ENCODE results near the gene GATD1.

GATD1 gene

DNA sequence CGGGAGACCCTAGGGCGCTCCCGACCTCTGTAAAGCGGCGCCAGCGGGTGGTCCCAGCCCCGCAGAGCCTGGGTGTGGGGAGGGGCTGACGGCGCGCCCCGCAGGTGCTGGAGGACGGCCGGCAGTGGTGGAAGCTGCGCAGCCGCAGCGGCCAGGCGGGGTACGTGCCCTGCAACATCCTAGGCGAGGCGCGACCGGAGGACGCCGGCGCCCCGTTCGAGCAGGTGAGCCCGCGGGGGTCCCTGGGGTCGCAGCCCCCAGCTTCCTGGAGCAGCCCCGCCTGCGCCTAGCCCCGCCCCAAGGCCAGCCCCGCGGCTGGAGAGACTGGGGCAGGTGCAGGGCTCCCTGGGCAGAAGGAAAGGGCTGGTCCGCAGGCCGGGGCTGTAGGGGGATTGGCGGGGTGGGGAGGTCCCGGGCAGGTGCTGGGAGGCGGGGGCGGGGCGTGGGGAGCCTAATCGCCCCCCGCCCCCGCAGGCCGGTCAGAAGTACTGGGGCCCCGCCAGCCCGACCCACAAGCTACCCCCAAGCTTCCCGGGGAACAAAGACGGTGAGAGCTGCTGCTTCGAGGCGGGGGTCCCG, 51.6 kb downstream of the GATD1 start:
- no peak overlapping the region for H3K27ac ChIP-seq (ENCODE audit: insufficient read depth in 1 of 2, low read depth in 1 of 2, low read length in 2 of 2, poor library complexity in 1 of 2, severe bottlenecking in 2 of 2)
- H3K36me3 ChIP-seq (ENCODE audit: control insufficient read depth in 4 of 4, insufficient read depth in 4 of 4, low read length in 3 of 4): no peaks in the 10 kb centered on the region
- H3K4me3 ChIP-seq (ENCODE audit: control insufficient read depth in 1 of 7, extremely low read depth in 1 of 7, insufficient read depth in 4 of 7, low read depth in 2 of 7, low read length in 6 of 7): peak overlapping the region in 4 of 7 experiments; percentile 8 to 69 (median 58)
- CTCF ChIA-PET: interaction anchor here (0.7 to 15.0 kb wide), 15 partner anchors 13 to 169 kb away, joined by 3 to 133 read pairs (median 4); partner anchors contain the start of genes DEAF1, TALDO1 and TMEM80
- no peaks in the 10 kb centered on the region for H3K9me3 ChIP-seq (ENCODE audit: control extremely low read depth in 1 of 5, control insufficient read depth in 4 of 5, insufficient read depth in 2 of 5, low read depth in 1 of 5, low read length in 4 of 5)
- WGBS (ENCODE audit: insufficient coverage): 5% methylated on average over 22 of the region's 53 CpGs
- DNase-seq: no peak
- POLR2A ChIA-PET: interaction anchor here (0.6 kb wide), 1 partner anchor 151 kb away, joined by 3 read pairs; no protein-coding TSS in a partner anchor
- H3K27me3 ChIP-seq (replicated peaks in 2 of 5; ENCODE audit: control insufficient read depth in 4 of 5, insufficient read depth in 5 of 5, low read length in 4 of 5): peaks cover 0 to 30% (median 8%) of the 10 kb centered on the region in 5 experiments
- H3K4me1 ChIP-seq (ENCODE audit: control extremely low read depth in 1 of 4, control insufficient read depth in 4 of 4, insufficient read depth in 4 of 4, low read length in 3 of 4): peaks cover 0 to 47% (median 43%) of the 10 kb centered on the region in 4 experiments

DNA sequence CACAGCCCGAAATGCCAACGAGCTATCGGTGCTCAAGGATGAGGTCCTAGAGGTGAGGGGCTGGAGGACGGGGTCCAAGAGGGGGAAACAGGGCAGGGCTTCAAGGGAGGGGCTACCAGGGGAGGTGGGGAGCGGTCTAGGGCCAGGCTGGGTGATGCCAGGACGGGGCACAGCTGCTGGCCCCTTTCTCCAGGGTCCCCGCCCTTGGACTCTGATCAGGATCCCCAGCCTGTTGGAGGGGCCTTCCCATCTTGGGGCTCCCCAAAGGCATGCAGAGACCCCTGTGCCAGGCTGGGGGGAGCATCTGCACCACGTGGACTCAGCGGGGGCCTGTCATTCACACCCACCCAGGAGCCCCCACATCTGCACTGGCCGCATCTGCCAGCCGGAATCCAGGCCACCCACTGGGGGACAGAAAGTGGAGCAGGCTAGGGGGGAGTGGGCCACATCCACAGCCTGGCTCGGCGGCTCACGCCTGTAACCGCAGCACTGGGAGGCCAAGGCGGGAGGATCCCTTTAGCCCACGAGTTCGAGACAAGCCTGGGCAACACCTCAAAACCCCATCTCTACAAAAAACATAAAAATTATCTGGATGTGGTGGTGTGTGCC, 52.4 kb downstream of the GATD1 start:
- peak overlapping the region in 1 of 7 experiments; percentile 69 for H3K4me3 ChIP-seq (ENCODE audit: control insufficient read depth in 1 of 7, extremely low read depth in 1 of 7, insufficient read depth in 4 of 7, low read depth in 2 of 7, low read length in 6 of 7)
- DNase-seq: no peak
- H3K36me3 ChIP-seq (ENCODE audit: control insufficient read depth in 4 of 4, insufficient read depth in 4 of 4, low read length in 3 of 4): no peaks in the 10 kb centered on the region
- ChIA-PET POLR2A (no interaction called here), CTCF (interaction anchor here (0.6 to 15.0 kb wide), 11 partner anchors 14 to 168 kb away, joined by 3 to 133 read pairs (median 15); partner anchors contain the start of genes DEAF1, TALDO1 and TMEM80)
- whole genome bisulfite sequencing (ENCODE audit: insufficient coverage): 89% methylated on average over 10 of the region's 18 CpGs
- H3K9me3 ChIP-seq (ENCODE audit: control extremely low read depth in 1 of 5, control insufficient read depth in 4 of 5, insufficient read depth in 2 of 5, low read depth in 1 of 5, low read length in 4 of 5): no peaks in the 10 kb centered on the region
- peaks cover 0 to 39% (median 14%) of the 10 kb centered on the region in 5 experiments for H3K27me3 ChIP-seq (replicated peaks in 2 of 5; ENCODE audit: control insufficient read depth in 4 of 5, insufficient read depth in 5 of 5, low read length in 4 of 5)
- H3K27ac ChIP-seq (ENCODE audit: insufficient read depth in 1 of 2, low read depth in 1 of 2, low read length in 2 of 2, poor library complexity in 1 of 2, severe bottlenecking in 2 of 2): no peak overlapping the region
- peaks cover 0 to 51% (median 47%) of the 10 kb centered on the region in 4 experiments for H3K4me1 ChIP-seq (ENCODE audit: control extremely low read depth in 1 of 4, control insufficient read depth in 4 of 4, insufficient read depth in 4 of 4, low read length in 3 of 4)

DNA sequence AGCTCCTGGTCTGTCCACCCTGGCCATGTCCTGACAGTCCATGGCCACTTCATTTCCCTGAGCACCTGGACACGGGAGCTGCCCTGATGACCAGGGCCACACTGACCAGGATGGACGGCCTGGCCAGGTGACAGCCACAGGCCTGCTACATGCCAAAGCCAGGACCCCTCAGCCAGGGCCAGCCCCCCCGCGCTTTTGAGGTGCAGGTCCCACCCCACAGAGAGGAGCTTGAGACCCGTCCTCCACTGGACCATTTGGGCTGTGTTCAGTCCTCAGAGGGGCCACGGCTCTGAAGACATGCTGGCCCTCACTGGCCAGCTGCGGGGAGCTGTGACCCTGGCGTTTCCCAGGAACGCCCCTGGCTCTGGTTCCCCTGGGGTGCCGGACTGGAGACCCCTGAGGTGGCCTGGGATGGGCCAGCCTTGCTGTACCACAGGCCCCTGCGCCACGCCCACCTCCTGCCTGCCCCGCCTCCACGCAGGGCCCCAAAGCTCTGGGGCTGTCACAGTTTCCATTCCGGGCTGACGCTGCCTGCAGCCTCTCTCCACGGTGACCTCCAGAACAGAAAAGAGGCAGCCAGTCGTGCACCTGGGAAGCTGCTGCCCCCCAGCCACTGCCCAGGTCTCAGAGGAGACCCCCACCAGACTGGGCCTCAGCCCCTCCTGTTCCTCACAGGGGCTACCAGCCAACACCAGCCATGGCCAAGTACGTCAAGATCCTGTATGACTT, 53.1 kb downstream of the GATD1 start:
- no peaks in the 10 kb centered on the region for H3K9me3 ChIP-seq (ENCODE audit: control extremely low read depth in 1 of 5, control insufficient read depth in 4 of 5, insufficient read depth in 2 of 5, low read depth in 1 of 5, low read length in 4 of 5)
- CTCF ChIA-PET: interaction anchor here (0.6 to 15.0 kb wide), 10 partner anchors 9 to 168 kb away, joined by 3 to 133 read pairs (median 16); partner anchors contain the start of genes DEAF1, TALDO1 and TMEM80
- no peaks in the 10 kb centered on the region for H3K36me3 ChIP-seq (ENCODE audit: control insufficient read depth in 4 of 4, insufficient read depth in 4 of 4, low read length in 3 of 4)
- H3K27me3 ChIP-seq (replicated peaks in 2 of 5; ENCODE audit: control insufficient read depth in 4 of 5, insufficient read depth in 5 of 5, low read length in 4 of 5): peaks cover 0 to 45% (median 15%) of the 10 kb centered on the region in 5 experiments
- H3K27ac ChIP-seq (ENCODE audit: insufficient read depth in 1 of 2, low read depth in 1 of 2, low read length in 2 of 2, poor library complexity in 1 of 2, severe bottlenecking in 2 of 2): no peak overlapping the region
- WGBS (ENCODE audit: insufficient coverage): 85% methylated on average over 13 of the region's 19 CpGs
- POLR2A ChIA-PET: no interaction called here
- peaks cover 0 to 51% (median 44%) of the 10 kb centered on the region in 4 experiments for H3K4me1 ChIP-seq (ENCODE audit: control extremely low read depth in 1 of 4, control insufficient read depth in 4 of 4, insufficient read depth in 4 of 4, low read length in 3 of 4)
- no peak overlapping the region for H3K4me3 ChIP-seq (ENCODE audit: control insufficient read depth in 1 of 7, extremely low read depth in 1 of 7, insufficient read depth in 4 of 7, low read depth in 2 of 7, low read length in 6 of 7)
- no peak for DNase-seq

DNA sequence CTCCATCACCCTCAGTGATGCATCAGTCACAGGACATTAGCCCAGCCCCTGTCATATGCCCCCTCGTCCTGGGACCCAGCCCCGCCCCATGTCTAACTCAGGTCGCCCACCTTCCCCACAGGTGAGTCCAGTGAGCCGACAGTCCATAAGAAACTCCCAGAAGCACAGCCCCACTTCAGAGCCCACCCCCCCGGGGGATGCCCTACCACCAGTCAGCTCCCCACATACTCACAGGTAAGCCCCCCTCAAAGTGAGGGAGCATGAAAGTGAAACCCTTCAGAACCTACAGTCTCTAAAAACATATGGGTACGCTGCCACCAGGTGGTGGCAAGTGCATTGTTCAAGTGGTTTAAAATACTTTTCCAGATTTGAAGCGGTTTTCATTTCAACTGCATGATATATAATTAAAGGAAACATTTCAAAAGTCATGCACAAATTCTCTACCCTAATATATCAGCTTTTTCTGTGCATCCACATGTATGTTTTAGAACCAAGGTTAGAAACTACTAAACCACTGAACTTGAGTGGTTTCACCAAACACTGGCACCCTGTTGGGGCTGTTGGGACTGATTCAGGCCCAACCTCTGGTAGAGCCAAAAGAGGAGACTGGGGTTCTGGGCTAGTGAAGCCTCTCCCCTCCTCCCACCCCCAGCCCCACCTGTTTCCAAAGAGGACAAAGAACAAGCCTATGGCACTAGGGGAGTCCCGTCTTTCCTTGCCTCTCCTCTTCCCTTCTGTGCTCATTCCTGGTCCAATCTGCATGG, 54.0 kb downstream of the GATD1 start:
- ChIA-PET POLR2A (no interaction called here), CTCF (interaction anchor here (0.9 to 15.0 kb wide), 16 partner anchors 8 to 168 kb away, joined by 3 to 133 read pairs (median 8); partner anchors contain the start of genes DEAF1, TALDO1 and TMEM80)
- Histone ChIP-seq H3K9me3 (ENCODE audit: control extremely low read depth in 1 of 5, control insufficient read depth in 4 of 5, insufficient read depth in 2 of 5, low read depth in 1 of 5, low read length in 4 of 5) (no peaks in the 10 kb centered on the region), H3K36me3 (ENCODE audit: control insufficient read depth in 4 of 4, insufficient read depth in 4 of 4, low read length in 3 of 4) (no peaks in the 10 kb centered on the region), H3K4me3 (ENCODE audit: control insufficient read depth in 1 of 7, extremely low read depth in 1 of 7, insufficient read depth in 4 of 7, low read depth in 2 of 7, low read length in 6 of 7) (no peak overlapping the region), H3K27me3 (replicated peaks in 2 of 5; ENCODE audit: control insufficient read depth in 4 of 5, insufficient read depth in 5 of 5, low read length in 4 of 5) (peaks cover 0 to 49% (median 15%) of the 10 kb centered on the region in 5 experiments), H3K27ac (ENCODE audit: insufficient read depth in 1 of 2, low read depth in 1 of 2, low read length in 2 of 2, poor library complexity in 1 of 2, severe bottlenecking in 2 of 2) (no peak overlapping the region), H3K4me1 (ENCODE audit: control extremely low read depth in 1 of 4, control insufficient read depth in 4 of 4, insufficient read depth in 4 of 4, low read length in 3 of 4) (peaks cover 0 to 47% (median 41%) of the 10 kb centered on the region in 4 experiments)
- WGBS (ENCODE audit: insufficient coverage): 92% methylated on average over 4 of the region's 8 CpGs
- DNase-seq: peak; percentile 70 to 84 (median 81)

DNA sequence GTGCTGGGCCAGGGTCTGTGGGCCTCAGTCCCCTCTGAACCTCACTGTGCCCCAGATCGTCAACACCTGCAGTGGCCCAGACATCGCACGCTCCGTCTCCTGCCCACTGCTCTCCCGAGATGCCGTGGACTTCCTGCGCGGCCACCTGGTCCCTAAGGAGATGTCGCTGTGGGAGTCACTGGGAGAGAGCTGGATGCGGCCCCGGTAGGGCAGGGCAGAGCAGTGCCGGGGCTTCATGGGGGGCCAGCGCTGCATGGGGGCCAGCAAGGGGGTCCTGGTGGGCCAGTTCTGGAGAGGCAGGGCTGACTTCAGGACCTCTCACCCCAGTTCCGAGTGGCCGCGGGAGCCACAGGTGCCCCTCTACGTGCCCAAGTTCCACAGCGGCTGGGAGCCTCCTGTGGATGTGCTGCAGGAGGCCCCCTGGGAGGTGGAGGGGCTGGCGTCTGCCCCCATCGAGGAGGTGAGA, 54.9 kb downstream of the GATD1 start:
- Histone ChIP-seq H3K4me3 (ENCODE audit: control insufficient read depth in 1 of 7, extremely low read depth in 1 of 7, insufficient read depth in 4 of 7, low read depth in 2 of 7, low read length in 6 of 7) (no peak overlapping the region), H3K9me3 (ENCODE audit: control extremely low read depth in 1 of 5, control insufficient read depth in 4 of 5, insufficient read depth in 2 of 5, low read depth in 1 of 5, low read length in 4 of 5) (no peaks in the 10 kb centered on the region), H3K27ac (ENCODE audit: insufficient read depth in 1 of 2, low read depth in 1 of 2, low read length in 2 of 2, poor library complexity in 1 of 2, severe bottlenecking in 2 of 2) (no peak overlapping the region), H3K27me3 (replicated peaks in 2 of 5; ENCODE audit: control insufficient read depth in 4 of 5, insufficient read depth in 5 of 5, low read length in 4 of 5) (peaks cover 0 to 49% (median 15%) of the 10 kb centered on the region in 5 experiments), H3K36me3 (ENCODE audit: control insufficient read depth in 4 of 4, insufficient read depth in 4 of 4, low read length in 3 of 4) (no peaks in the 10 kb centered on the region), H3K4me1 (ENCODE audit: control extremely low read depth in 1 of 4, control insufficient read depth in 4 of 4, insufficient read depth in 4 of 4, low read length in 3 of 4) (peaks cover 0 to 38% (median 34%) of the 10 kb centered on the region in 4 experiments)
- no peak for DNase-seq
- ChIA-PET POLR2A (interaction anchor here (0.6 kb wide), 1 partner anchor 27 kb away, joined by 3 read pairs; the partner anchor contains the start of gene TMEM80), CTCF (interaction anchor here (0.9 to 15.0 kb wide), 18 partner anchors 9 to 167 kb away, joined by 3 to 133 read pairs (median 6); partner anchors contain the start of genes DEAF1, TALDO1 and TMEM80)
- WGBS (ENCODE audit: insufficient coverage): 72% methylated on average over 14 of the region's 20 CpGs

DNA sequence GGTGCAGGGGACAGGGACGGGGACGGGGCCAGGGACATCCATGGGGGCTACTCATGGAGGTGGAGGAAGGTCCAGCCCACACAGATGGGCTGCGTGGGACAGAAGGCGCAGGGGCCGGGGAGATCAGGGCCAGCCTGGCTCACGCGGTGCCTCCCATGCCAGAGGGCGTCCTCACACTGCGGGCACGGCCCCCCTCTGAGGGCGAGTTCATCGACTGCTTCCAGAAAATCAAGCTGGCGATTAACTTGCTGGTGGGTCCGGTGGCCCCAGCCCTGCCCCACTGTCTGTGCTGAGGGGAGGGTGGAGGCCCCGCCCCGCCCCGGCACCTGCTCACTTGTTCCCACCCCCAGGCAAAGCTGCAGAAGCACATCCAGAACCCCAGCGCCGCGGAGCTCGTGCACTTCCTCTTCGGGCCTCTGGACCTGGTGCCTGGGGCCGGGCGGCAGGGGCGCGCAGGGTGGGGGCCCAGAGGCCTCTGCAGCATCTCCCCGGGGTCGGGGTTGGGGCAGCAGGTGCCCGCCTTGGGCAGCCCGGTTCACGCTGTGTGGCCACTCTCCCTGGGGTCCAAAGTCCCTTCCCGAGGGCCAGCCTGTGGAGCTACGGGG, 55.4 kb downstream of the GATD1 start:
- Histone ChIP-seq H3K36me3 (ENCODE audit: control insufficient read depth in 4 of 4, insufficient read depth in 4 of 4, low read length in 3 of 4) (no peaks in the 10 kb centered on the region), H3K27ac (ENCODE audit: insufficient read depth in 1 of 2, low read depth in 1 of 2, low read length in 2 of 2, poor library complexity in 1 of 2, severe bottlenecking in 2 of 2) (no peak overlapping the region), H3K9me3 (ENCODE audit: control extremely low read depth in 1 of 5, control insufficient read depth in 4 of 5, insufficient read depth in 2 of 5, low read depth in 1 of 5, low read length in 4 of 5) (no peaks in the 10 kb centered on the region), H3K4me1 (ENCODE audit: control extremely low read depth in 1 of 4, control insufficient read depth in 4 of 4, insufficient read depth in 4 of 4, low read length in 3 of 4) (peaks cover 0 to 35% (median 33%) of the 10 kb centered on the region in 4 experiments), H3K4me3 (ENCODE audit: control insufficient read depth in 1 of 7, extremely low read depth in 1 of 7, insufficient read depth in 4 of 7, low read depth in 2 of 7, low read length in 6 of 7) (peak overlapping the region in 3 of 7 experiments; percentile 36 to 59 (median 50)), H3K27me3 (replicated peaks in 2 of 5; ENCODE audit: control insufficient read depth in 4 of 5, insufficient read depth in 5 of 5, low read length in 4 of 5) (peaks cover 0 to 49% (median 15%) of the 10 kb centered on the region in 5 experiments)
- 6% methylated on average over 26 of the region's 33 CpGs for WGBS (ENCODE audit: insufficient coverage)
- POLR2A ChIA-PET: interaction anchor here (0.6 kb wide), 1 partner anchor 26 kb away, joined by 3 read pairs; the partner anchor contains the start of gene TMEM80
- CTCF ChIA-PET: interaction anchor here (0.9 to 15.0 kb wide), 17 partner anchors 10 to 167 kb away, joined by 3 to 133 read pairs (median 6); partner anchors contain the start of genes DEAF1, TALDO1 and TMEM80
- peak; percentile 58 to 82 (median 80) for DNase-seq

Measured in common myeloid progenitor, CD34-positive (primary cell).